Tibial artery (tissue), 4 donors: ENCODE results near the gene SCGB1D1.

Experiments
- DNase-seq, 2 donors: peaks; one replicate each; pipeline ENCODE4 v3.0.0-alpha.2; 2019
- H3K27ac ChIP-seq, 2 donors: fragments of 200-600 bp; sonication (generic) in 1 of 2; 1 replicate in 1 of 2; 2 replicates in 1 of 2; pipeline ENCODE4 v1.5.1; 2018 to 2019; ENCODE audit warnings: mild to moderate bottlenecking in 1 of 2
- H3K27me3 ChIP-seq, 2 donors: fragments of 200-600 bp; sonication (generic) in 1 of 2; one replicate each; pipeline versions ENCODE4 v1.5.1 to v1.6.0; 2016 to 2019
- H3K36me3 ChIP-seq, 3 donors: fragments of 200-600 bp; sonication (generic) in 2 of 3; one replicate each; pipeline ENCODE4 v1.5.1; 2016 to 2019; ENCODE audit warnings: mild to moderate bottlenecking in 2 of 3
- H3K4me1 ChIP-seq, 4 donors: fragments of 200-600 bp; sonication (generic) in 2 of 4; 1 replicate in 3 of 4; 2 replicates in 1 of 4; pipeline ENCODE4 v1.5.1; 2016 to 2019
- H3K4me3 ChIP-seq, 2 donors: fragments of 200-600 bp; sonication (generic) in 1 of 2; 1 replicate in 1 of 2; 2 replicates in 1 of 2; pipeline ENCODE4 v1.5.1; 2018 to 2019; ENCODE audit warnings: mild to moderate bottlenecking in 2 of 2
- H3K9me3 ChIP-seq, 3 donors: fragments of 200-600 bp; sonication (generic) in 1 of 3; one replicate each; pipeline ENCODE4 v1.5.1; 2016 to 2019
- intact Hi-C: fragments of 100-400 bp; cut with DNase I; formaldehyde crosslinking; loops from one replicate; pipeline ENCODE4 v1.15.0; 2023; ENCODE audit warnings: low total_unique reads
- TF ChIP-seq, protein P1 (sequence below), 2 experiments: fragments of 200-600 bp in 1 of 2; fragments of 450-650 bp in 1 of 2; IDR thresholded peaks; one replicate each; pipeline ENCODE4 v1.5.1; 2017 to 2019; ENCODE audit warnings: antibody characterized with exemption in 2 of 2, mild to moderate bottlenecking in 1 of 2, moderate library complexity in 1 of 2

Gene SCGB1D1

DNA sequence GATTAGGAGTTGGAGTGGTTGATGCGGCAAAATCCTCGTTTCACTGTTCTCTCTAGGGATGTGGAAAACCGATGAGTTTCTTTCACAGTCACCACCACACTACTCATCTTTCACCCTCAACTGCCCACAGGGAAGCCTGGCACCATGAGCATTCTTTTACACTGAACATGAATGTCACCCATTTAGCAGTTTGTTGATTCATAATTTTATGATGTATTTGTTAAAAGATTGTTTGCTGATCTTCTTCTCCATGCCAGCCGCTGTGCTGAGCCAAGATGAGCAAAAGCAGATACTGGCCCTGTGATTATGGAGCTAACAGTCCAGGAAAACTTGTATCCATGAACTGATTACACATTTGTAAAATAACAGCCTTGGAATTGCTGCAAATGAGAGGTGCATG is 48.1 kb downstream of the SCGB1D1 start:
- no peak overlapping the region for H3K4me3 ChIP-seq
- DNase-seq = no peak
- peaks cover 0 to 2% (median 0%) of the 10 kb centered on the region in 4 donors for H3K4me1 ChIP-seq
- H3K9me3 ChIP-seq = no peaks in the 10 kb centered on the region
- H3K27ac ChIP-seq = no peak overlapping the region
- H3K36me3 ChIP-seq = no peaks in the 10 kb centered on the region
- intact Hi-C loops = no loop called here
- peaks cover 0 to 26% of the 10 kb centered on the region in 2 donors for H3K27me3 ChIP-seq
- TF ChIP-seq, protein P1, sequence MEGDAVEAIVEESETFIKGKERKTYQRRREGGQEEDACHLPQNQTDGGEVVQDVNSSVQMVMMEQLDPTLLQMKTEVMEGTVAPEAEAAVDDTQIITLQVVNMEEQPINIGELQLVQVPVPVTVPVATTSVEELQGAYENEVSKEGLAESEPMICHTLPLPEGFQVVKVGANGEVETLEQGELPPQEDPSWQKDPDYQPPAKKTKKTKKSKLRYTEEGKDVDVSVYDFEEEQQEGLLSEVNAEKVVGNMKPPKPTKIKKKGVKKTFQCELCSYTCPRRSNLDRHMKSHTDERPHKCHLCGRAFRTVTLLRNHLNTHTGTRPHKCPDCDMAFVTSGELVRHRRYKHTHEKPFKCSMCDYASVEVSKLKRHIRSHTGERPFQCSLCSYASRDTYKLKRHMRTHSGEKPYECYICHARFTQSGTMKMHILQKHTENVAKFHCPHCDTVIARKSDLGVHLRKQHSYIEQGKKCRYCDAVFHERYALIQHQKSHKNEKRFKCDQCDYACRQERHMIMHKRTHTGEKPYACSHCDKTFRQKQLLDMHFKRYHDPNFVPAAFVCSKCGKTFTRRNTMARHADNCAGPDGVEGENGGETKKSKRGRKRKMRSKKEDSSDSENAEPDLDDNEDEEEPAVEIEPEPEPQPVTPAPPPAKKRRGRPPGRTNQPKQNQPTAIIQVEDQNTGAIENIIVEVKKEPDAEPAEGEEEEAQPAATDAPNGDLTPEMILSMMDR (IDR thresholded peaks at IDR 0.05) = no peak

DNA sequence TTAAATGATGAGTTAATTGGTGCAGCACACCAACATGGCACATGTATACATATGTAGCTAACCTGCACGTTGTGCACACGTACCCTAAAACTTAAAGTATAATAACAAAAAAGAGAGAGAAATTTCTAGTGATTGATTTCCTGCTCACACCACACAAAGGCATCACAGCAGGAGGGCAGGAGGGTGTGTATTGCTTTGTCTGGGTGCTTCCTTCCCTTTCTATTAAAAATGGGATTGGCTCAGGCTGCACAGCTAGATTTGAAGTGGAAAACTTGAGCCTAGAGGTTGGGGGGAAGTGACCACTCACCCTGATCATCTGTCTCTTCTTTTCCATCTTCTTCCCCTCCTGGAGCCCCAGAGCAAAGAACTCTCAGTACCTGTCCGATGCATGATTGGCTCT is 51.1 kb downstream of the SCGB1D1 start:
- no peak for DNase-seq
- no peaks in the 10 kb centered on the region for H3K9me3 ChIP-seq
- H3K4me1 ChIP-seq = peaks cover 0 to 2% (median 0%) of the 10 kb centered on the region in 4 donors
- H3K4me3 ChIP-seq = no peak overlapping the region
- intact Hi-C loops = no loop called here
- no peak overlapping the region for H3K27ac ChIP-seq
- no peaks in the 10 kb centered on the region for H3K36me3 ChIP-seq
- TF ChIP-seq, protein P1 (IDR thresholded peaks at IDR 0.05) = no peak
- H3K27me3 ChIP-seq = peaks cover 0 to 26% of the 10 kb centered on the region in 2 donors

GRCh38 chr11:62242021-62242420 is 52.0 kb downstream of the SCGB1D1 start, which contains the start of gene SCGB1D2:
SCGB1D2 (plus strand) TSS chr11:62242239; CDS start chr11:62242308, 69 bp downstream.
- Histone ChIP-seq H3K36me3 (no peaks in the 10 kb centered on the region), H3K4me3 (no peak within 1 kb of the TSS), H3K27ac (no peak within 1 kb of the TSS), H3K27me3 (peaks cover 0 to 26% of the 10 kb centered on the region in 2 donors), H3K4me1 (peaks cover 0 to 2% (median 0%) of the 10 kb centered on the region in 4 donors), H3K9me3 (no peaks in the 10 kb centered on the region)
- intact Hi-C loops = no loop called here
- TF ChIP-seq, protein P1 (IDR thresholded peaks at IDR 0.05) = no peak
- no peak for DNase-seq
